MM.1S (cell line): ENCODE data around the gene GARIN5A.

Experiments used
- CTCF ChIP-seq: fragments of 300-600 bp; sonication (generic); IDR thresholded peaks from 2 replicates; pipeline ENCODE4 v1.5.1; 2016; ENCODE audit warnings: antibody characterized with exemption, low read length, mixed read lengths
- EZH2 ChIP-seq: fragments of 300-600 bp; sonication (generic); optimal IDR thresholded peaks from 2 replicates; pipeline ENCODE3; 2017; ENCODE audit warnings: low read depth, mild to moderate bottlenecking, antibody characterized with exemption, low read length, mixed read lengths
- EZH2phosphoT487 ChIP-seq: fragments of 300-600 bp; sonication (generic); IDR thresholded peaks from 2 replicates; pipeline ENCODE4 v1.6.1; 2018; ENCODE audit warnings: antibody characterized with exemption, low read length

GRCh38 chr19:50430888-50431342, 45.7 kb downstream of the GARIN5A start:
- TF ChIP-seq CTCF (no peak), EZH2 (no peak), EZH2phosphoT487 (no peak)
